Smooth muscle cell of the brain vasculature (primary cell): ENCODE results near the gene GRAMD1B.
"Not testable (repeated sequence)": the region's sequence is repeated elsewhere in the genome, so short reads cannot be mapped to it uniquely, and the experiment has no call there.

Source experiments
- DNase-seq: peaks from one replicate; pipeline ENCODE4 v3.0.0-alpha.2; 2012; ENCODE audit warnings: low read depth, low spot score

The GRAMD1B gene

DNA sequence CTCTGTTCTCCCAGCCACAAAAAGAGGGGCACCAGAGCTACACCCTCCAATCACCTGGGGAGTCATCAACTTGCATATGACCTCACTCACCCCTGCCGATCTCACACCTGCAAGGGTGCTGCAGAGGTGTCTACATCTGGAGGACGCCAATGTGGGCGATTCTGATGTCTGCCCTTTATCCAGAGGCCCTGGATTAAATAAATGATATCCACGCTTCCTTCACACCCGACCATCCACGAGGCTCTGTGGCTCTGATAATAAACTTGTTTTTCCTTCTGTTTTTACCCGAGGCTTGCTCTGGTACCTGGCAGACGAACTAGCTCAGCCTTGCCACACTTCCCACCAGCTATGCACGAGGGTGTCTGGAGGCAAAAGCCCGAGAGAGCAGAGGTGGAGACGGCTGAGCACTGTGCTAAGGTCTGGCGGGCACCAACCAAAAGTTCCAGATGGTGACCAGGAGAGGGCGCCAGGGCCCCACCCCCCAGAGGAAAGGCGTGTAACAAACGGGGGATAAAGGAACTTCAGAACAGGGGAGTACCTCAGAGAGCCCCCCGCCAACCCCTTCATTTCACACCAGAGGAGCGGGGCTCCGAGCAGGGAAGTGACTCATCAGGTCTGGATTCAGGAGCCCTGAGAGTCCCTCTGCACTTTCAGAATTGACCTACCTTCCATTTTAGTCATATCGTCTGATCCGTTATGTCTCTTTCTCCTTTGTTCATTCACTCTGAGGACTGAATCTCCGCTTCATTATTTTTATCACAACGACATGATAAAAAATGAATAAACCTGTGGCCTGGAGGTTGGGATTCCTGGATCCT lies 210.8 kb downstream of the GRAMD1B start:
- DNase-seq, result no peak

- DNase-seq, result no peak
These were observed 211.4 kb downstream of the GRAMD1B start for GRCh38 chr11:123641495-123641840.

GRCh38 chr11:123642435-123642834 lies 212.4 kb downstream of the GRAMD1B start:
- DNase-seq, result no peak

DNA sequence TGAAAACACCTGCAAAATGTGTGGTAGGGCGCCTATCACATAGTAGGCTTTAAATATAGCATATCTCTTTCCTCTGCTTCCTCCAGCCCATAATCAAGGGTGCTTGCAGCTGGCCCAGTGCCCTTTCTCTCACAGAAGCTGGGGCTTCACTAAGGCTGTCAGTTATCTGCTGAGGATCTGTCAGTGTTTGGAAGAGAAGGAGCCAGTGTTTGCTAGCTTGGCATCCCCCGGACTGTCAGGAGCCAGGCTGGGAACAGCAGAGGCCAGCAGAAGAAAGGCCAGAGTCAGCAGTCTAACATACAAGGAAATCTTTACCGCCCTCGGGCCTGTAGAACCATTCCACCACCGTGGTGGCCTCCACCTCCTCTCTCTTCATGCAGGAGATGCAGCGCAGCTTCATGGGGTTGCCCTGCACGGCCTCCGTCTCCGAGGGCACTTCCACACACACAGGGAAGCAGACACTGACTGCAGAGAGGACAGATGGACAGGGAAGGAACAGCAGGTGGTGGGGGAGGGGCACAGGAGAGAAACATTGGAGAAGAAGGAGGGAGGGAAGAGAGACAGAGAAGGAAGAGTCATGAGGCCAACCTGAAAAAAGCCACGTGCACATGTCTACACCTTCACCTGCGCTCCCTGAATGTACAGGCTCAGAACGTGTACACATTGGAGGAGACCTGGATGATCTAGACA lies 215.4 kb downstream of the GRAMD1B start:
- DNase-seq, result no peak

GRCh38 chr11:123650901-123651300 lies 220.8 kb downstream of the GRAMD1B start:
- DNase-seq, result no peak

- no peak for DNase-seq
These were observed 222.5 kb downstream of the GRAMD1B start for GRCh38 chr11:123652599-123652998.

- no peak for DNase-seq
These were observed 223.4 kb downstream of the GRAMD1B start for GRCh38 chr11:123653483-123653826.

DNA sequence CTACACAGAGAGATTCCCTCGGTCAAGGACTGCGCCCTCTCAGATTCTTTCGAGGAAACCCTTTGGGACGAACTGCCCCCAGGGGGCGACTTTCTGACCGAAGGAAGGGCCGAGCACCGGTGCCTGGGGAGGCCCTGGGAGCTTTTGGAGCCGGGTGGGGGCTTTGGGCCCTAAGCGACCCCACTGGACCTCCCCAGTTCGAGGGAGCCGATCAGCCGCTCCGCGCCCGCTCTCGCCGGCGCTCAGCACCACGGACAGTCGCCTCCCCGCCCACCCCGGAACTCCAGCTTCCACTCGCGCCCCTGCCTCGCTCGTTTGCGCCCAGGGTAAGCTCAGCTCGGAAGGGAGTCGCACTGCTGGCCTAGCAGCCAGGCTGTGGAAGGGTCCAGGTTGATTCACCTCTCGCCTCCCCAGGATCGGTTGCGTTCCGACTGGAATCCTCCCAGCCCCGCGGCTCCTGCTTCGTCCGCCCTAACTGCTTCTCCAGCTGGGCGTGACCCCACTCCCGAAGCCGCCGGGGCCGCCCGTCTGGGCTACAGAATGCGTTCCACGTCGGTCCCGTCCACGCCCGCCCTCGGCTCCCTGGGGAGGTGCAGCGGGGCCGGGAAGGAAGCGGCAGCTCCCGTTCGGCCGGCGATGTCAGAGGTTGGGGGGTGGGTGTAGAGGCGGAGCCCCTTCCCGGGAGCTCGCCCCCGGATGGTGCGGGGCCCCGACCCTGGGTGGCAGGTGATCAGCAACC lies 223.9 kb downstream of the GRAMD1B start:
- no peak for DNase-seq

DNA sequence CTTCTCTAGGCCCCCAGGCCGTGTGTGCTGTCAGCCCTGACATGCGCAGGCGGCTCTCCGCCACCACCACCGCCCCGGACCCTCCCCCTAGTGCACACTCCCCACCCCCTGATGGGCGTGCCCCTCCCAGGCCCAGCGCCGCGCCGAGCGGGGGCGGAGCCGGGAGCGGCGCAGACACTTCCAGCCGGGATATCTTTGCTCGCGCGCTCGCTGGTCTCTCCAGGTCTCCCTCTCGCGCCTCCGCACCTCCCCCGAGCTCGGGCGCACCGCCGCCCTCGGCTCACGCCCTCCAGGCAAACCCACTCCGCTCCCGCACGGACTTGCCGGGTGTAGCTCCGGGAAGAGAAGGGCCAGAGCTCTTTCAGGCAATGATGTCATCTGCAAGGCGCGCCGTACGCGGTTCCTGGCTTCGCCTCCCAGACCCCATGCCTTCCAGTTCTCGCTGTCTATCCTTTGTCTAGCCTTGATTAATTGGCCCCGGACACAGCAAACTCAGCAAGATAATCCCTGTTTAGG lies 224.6 kb downstream of the GRAMD1B start, which contains the start of gene SCN3B:
Gene SCN3B (minus strand): TSS at position 59 of the 516 bp plus-strand sequence. CDS start 823 bp downstream, outside the sequence.
- peak; percentile 13 for DNase-seq

GRCh38 chr11:123659311-123659710 lies 229.2 kb downstream of the GRAMD1B start:
- no peak for DNase-seq

DNA sequence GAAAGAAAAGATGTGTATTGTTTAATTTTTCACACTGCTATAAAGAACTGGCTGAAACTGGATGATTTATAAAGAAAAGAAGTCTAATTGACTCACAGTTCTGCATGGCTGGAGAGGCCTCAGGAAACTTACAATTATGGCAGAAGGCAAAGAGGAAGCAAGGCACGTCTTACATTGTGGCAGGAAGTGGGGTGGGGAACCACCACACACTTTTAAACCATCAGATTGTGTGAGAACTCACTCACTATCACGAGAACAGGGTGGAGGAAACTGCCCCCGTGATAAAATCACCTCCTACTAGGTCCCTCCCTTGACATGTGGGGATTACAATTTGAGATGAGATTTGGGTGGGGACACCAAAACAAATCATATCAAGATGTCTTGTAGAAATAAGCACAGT lies 229.9 kb downstream of the GRAMD1B start:
- not testable (repeated sequence) for DNase-seq

- DNase-seq, result no peak
These were observed 235.2 kb downstream of the GRAMD1B start for GRCh38 chr11:123665306-123665705.

DNA sequence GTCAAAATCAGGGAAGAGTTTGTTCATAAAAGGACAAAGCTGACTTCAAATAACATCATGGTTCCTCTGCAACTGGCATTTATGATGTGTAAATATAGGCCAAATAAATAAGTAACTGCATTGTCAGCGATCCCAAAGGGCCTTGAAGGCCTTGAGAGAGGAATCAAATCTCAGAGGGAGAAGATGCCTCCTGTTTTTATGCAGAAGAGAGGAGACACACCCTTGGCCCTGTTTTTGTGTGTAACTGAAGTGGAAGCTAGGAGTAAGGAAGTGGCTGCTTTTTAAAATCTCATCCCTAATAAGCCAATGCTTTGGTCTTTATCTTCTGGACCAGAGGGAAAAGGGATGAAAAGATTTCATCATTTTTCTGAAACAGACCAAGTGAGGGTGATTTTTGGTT lies 240.0 kb downstream of the GRAMD1B start:
- DNase-seq, result no peak

DNA sequence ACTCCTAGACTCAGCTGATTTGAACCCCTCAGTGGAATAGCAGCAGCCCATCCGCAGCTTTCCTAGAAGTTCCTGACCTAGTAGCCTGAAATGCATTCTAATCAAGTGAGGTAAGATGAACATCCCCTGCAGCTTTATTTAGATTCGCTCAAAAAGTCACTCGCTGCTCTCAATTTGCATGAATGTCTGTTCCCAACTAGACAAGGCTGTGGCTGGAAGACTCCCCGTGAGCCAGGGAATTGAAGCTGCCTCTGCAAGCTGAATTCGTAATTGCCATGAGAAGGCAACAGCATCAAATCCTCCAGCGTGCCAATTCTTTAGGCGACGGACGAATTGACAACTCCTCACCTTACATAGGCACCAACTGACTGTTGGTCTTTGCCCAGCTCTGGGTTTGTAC lies 241.5 kb downstream of the GRAMD1B start:
- DNase-seq, result no peak

- DNase-seq, result no peak
These were observed 242.5 kb downstream of the GRAMD1B start for GRCh38 chr11:123672568-123672967.

DNA sequence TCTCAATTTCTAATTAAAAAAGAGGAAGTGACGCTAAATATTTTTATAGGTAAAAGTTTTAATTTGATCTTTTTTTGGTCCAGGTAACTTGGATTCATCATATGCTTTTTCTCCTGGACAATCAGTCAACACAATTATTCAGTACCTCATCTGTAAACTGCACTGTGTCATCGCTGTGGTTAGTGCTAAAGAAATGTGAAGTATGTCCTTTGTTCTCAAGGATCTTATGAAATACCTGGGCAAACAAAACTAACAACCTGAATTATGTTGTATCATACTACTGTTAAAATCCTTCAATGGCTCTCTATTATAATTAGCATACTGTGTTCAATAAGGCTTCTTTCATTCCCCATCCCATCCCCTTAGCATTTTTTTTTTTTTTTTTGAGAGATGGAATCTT lies 244.2 kb downstream of the GRAMD1B start:
- no peak for DNase-seq
